ENCODE measurements around the gene RPL18.

- TF ChIP-seq POLR2A (IDR thresholded peaks at IDR 0.05; ENCODE audit: low read length) (no peak), GATA1 (IDR thresholded peaks at IDR 0.05; ENCODE audit: low read depth, low read length) (no peak)
Measured at GRCh38 chr19:48651683-48652048, 32.7 kb upstream of the RPL18 start.

Measured in erythroblast (primary cell).